ENCODE results near the gene TPK1. TPM values are rescaled to one million over a fixed set of nuclear protein-coding genes. Genes with fewer than 3 reads are reported as not detected.

The TPK1 gene
- polyA plus RNA-seq, 1 donor from 2014 or later = 3.5 TPM

DNA sequence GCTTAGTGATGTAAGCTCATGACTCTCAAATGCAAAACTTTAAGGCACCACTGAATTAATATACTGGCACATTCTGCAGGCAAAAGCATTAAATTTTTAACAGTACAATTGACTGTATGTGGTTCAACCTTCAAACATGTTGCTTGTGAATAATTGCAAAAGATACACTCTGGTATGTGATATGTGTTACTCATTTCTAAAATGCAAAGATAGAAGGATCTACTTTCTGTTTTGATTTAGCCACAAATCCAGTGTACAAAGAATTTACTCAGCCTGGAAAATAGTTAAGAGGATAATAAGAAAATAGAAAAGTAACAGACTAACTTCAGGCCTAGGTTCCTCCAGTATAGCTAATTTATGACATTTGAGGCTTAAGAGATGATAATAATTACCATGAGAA, 365.8 kb downstream of the TPK1 start:
- Histone ChIP-seq H3K9me2 (ENCODE audit: insufficient read depth, low read length) (no peaks in the 10 kb centered on the region), H3K9ac (ENCODE audit: low read length) (no peak overlapping the region), H2AFZ (ENCODE audit: low read depth, low read length) (no peak overlapping the region), H4K20me1 (ENCODE audit: insufficient read depth) (no peaks in the 10 kb centered on the region), H3K27me3 (ENCODE audit: insufficient read depth, low read depth, low read length) (no peaks in the 10 kb centered on the region), H3F3A (ENCODE audit: insufficient read depth, low read length, poor library complexity, severe bottlenecking) (no peaks in the 10 kb centered on the region), H3K79me2 (replicated peaks; ENCODE audit: insufficient read depth, low read length) (no peaks in the 10 kb centered on the region), H3K9me3 (ENCODE audit: low read length) (no peaks in the 10 kb centered on the region), H3K36me3 (ENCODE audit: insufficient read depth, low read length) (no peaks in the 10 kb centered on the region), H3K4me2 (ENCODE audit: low read length) (no peak overlapping the region), H3K27ac (ENCODE audit: low read length) (no peak overlapping the region), H3K4me3 (ENCODE audit: low read length) (no peak overlapping the region)
- TF ChIP-seq, protein P1, sequence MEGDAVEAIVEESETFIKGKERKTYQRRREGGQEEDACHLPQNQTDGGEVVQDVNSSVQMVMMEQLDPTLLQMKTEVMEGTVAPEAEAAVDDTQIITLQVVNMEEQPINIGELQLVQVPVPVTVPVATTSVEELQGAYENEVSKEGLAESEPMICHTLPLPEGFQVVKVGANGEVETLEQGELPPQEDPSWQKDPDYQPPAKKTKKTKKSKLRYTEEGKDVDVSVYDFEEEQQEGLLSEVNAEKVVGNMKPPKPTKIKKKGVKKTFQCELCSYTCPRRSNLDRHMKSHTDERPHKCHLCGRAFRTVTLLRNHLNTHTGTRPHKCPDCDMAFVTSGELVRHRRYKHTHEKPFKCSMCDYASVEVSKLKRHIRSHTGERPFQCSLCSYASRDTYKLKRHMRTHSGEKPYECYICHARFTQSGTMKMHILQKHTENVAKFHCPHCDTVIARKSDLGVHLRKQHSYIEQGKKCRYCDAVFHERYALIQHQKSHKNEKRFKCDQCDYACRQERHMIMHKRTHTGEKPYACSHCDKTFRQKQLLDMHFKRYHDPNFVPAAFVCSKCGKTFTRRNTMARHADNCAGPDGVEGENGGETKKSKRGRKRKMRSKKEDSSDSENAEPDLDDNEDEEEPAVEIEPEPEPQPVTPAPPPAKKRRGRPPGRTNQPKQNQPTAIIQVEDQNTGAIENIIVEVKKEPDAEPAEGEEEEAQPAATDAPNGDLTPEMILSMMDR (IDR thresholded peaks at IDR 0.05; ENCODE audit: poor library complexity, severe bottlenecking) = no peak
- no peak for TF ChIP-seq RAD21 (conservative IDR thresholded peaks at IDR 0.05)
- no peak for TF ChIP-seq MXI1 (conservative IDR thresholded peaks at IDR 0.05; ENCODE audit: poor library complexity, severe bottlenecking)
- no peak for TF ChIP-seq TAF1 (IDR thresholded peaks at IDR 0.05; ENCODE audit: low read depth)
- TF ChIP-seq SMC3 (conservative IDR thresholded peaks at IDR 0.05; ENCODE audit: poor library complexity) = no peak
- TF ChIP-seq, protein P2, sequence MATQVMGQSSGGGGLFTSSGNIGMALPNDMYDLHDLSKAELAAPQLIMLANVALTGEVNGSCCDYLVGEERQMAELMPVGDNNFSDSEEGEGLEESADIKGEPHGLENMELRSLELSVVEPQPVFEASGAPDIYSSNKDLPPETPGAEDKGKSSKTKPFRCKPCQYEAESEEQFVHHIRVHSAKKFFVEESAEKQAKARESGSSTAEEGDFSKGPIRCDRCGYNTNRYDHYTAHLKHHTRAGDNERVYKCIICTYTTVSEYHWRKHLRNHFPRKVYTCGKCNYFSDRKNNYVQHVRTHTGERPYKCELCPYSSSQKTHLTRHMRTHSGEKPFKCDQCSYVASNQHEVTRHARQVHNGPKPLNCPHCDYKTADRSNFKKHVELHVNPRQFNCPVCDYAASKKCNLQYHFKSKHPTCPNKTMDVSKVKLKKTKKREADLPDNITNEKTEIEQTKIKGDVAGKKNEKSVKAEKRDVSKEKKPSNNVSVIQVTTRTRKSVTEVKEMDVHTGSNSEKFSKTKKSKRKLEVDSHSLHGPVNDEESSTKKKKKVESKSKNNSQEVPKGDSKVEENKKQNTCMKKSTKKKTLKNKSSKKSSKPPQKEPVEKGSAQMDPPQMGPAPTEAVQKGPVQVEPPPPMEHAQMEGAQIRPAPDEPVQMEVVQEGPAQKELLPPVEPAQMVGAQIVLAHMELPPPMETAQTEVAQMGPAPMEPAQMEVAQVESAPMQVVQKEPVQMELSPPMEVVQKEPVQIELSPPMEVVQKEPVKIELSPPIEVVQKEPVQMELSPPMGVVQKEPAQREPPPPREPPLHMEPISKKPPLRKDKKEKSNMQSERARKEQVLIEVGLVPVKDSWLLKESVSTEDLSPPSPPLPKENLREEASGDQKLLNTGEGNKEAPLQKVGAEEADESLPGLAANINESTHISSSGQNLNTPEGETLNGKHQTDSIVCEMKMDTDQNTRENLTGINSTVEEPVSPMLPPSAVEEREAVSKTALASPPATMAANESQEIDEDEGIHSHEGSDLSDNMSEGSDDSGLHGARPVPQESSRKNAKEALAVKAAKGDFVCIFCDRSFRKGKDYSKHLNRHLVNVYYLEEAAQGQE (IDR thresholded peaks at IDR 0.05; ENCODE audit: borderline replicate concordance) = no peak
- TF ChIP-seq POLR2AphosphoS5 (IDR thresholded peaks at IDR 0.05) = no peak
- no peak for TF ChIP-seq EP300 (conservative IDR thresholded peaks at IDR 0.05; ENCODE audit: poor library complexity, severe bottlenecking)
- TF ChIP-seq EZH2 (IDR thresholded peaks at IDR 0.05; ENCODE audit: borderline replicate concordance, insufficient read depth, low read length, poor library complexity, severe bottlenecking) = no peak

DNA sequence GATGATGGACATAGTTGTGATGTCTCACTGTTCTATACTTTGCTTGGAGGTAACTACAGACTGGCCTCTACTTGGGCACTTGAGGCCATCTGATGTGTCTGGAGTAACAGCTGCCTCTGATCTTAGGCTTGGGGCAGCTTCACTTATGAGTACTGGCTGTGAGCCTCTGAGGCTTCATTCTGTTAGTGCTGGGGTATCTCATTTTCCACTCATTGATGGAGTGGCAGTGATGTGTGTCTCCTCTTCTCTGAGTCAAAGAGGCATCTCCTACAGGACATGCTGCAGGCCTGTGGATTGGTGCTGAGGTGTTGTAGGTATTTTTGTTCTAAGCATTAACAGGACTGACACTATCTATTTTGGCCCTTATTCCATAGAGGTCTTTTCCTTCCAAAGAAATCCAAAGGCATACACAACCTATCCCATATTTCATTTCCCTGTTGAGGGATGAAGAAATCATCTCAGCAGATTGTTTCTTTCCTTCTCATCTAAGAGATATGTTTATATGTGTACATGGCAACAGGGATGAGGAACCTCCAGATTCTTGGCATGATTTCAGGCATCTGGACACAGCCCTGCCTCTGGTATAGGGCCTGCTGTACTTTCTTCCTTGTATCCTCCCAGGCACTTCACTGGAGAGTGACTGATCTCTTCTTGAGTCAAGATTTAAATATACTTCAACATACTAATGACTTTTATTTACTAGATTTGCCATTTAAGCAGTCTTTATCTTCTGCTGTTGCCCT, 366.7 kb downstream of the TPK1 start:
- Histone ChIP-seq H3K36me3 (ENCODE audit: insufficient read depth, low read length) (no peaks in the 10 kb centered on the region), H3K4me2 (ENCODE audit: low read length) (no peak overlapping the region), H3K27ac (ENCODE audit: low read length) (no peak overlapping the region)

More for the DNA sequence above, 366.7 kb downstream of the TPK1 start:
- Histone ChIP-seq H3K9ac (ENCODE audit: low read length) (no peak overlapping the region), H3K9me3 (ENCODE audit: low read length) (no peaks in the 10 kb centered on the region), H3F3A (ENCODE audit: insufficient read depth, low read length, poor library complexity, severe bottlenecking) (no peaks in the 10 kb centered on the region), H3K27me3 (ENCODE audit: insufficient read depth, low read depth, low read length) (no peaks in the 10 kb centered on the region), H2AFZ (ENCODE audit: low read depth, low read length) (no peak overlapping the region), H3K79me2 (replicated peaks; ENCODE audit: insufficient read depth, low read length) (no peaks in the 10 kb centered on the region), H3K4me3 (ENCODE audit: low read length) (no peak overlapping the region), H3K9me2 (ENCODE audit: insufficient read depth, low read length) (no peaks in the 10 kb centered on the region), H4K20me1 (ENCODE audit: insufficient read depth) (no peaks in the 10 kb centered on the region)
- no peak for TF ChIP-seq EZH2 (IDR thresholded peaks at IDR 0.05; ENCODE audit: borderline replicate concordance, insufficient read depth, low read length, poor library complexity, severe bottlenecking)
- TF ChIP-seq, protein P2 (IDR thresholded peaks at IDR 0.05; ENCODE audit: borderline replicate concordance) = no peak
- TF ChIP-seq RAD21 (conservative IDR thresholded peaks at IDR 0.05) = no peak
- TF ChIP-seq TAF1 (IDR thresholded peaks at IDR 0.05; ENCODE audit: low read depth) = no peak
- no peak for TF ChIP-seq POLR2AphosphoS5 (IDR thresholded peaks at IDR 0.05)
- TF ChIP-seq, protein P1 (IDR thresholded peaks at IDR 0.05; ENCODE audit: poor library complexity, severe bottlenecking) = no peak
- TF ChIP-seq EP300 (conservative IDR thresholded peaks at IDR 0.05; ENCODE audit: poor library complexity, severe bottlenecking) = no peak
- TF ChIP-seq SMC3 (conservative IDR thresholded peaks at IDR 0.05; ENCODE audit: poor library complexity) = no peak
- TF ChIP-seq MXI1 (conservative IDR thresholded peaks at IDR 0.05; ENCODE audit: poor library complexity, severe bottlenecking) = no peak
